GM21717 (cell line): ENCODE measurements around the gene PRKAG2.

ENCODE experiments used
- ATAC-seq: cut with Tn5 transposase; IDR thresholded peaks from one replicate; pipeline ENCODE4 v1.9.1; 2021; ENCODE audit warnings: mild to moderate bottlenecking, moderate library complexity; ENCODE audit not compliant: unreplicated experiment

PRKAG2 gene

GRCh38 chr7:151776446-151776845 lies 100.5 kb downstream of the PRKAG2 start:
- ATAC-seq, result no peak

GRCh38 chr7:151775547-151776443 lies 101.1 kb downstream of the PRKAG2 start:
- no peak for ATAC-seq

- ATAC-seq, result no peak
Observed at GRCh38 chr7:151774951-151775350, 102.0 kb downstream of the PRKAG2 start.

- ATAC-seq, result no peak
Observed at GRCh38 chr7:151773797-151774196, 103.1 kb downstream of the PRKAG2 start.

GRCh38 chr7:151770232-151770631 lies 106.7 kb downstream of the PRKAG2 start:
- ATAC-seq, result no peak

GRCh38 chr7:151769188-151769821 lies 107.6 kb downstream of the PRKAG2 start:
- ATAC-seq, result no peak

GRCh38 chr7:151768805-151769187 lies 108.1 kb downstream of the PRKAG2 start:
- no peak for ATAC-seq

- no peak for ATAC-seq
Observed at GRCh38 chr7:151767557-151767956, 109.4 kb downstream of the PRKAG2 start.

- ATAC-seq, result no peak
Observed at GRCh38 chr7:151764056-151764920, 112.6 kb downstream of the PRKAG2 start.

GRCh38 chr7:151763420-151763984 lies 113.4 kb downstream of the PRKAG2 start:
- no peak for ATAC-seq

- ATAC-seq, result no peak
Observed at GRCh38 chr7:151762583-151763245, 114.2 kb downstream of the PRKAG2 start.

- ATAC-seq, result no peak
Observed at GRCh38 chr7:151761957-151762356, 115.0 kb downstream of the PRKAG2 start.

GRCh38 chr7:151761231-151761630 lies 115.7 kb downstream of the PRKAG2 start:
- no peak for ATAC-seq

GRCh38 chr7:151759591-151760042 lies 117.3 kb downstream of the PRKAG2 start:
- ATAC-seq, result peak; percentile 63

- ATAC-seq, result no peak
Observed at GRCh38 chr7:151758622-151759540, 118.0 kb downstream of the PRKAG2 start.

- no peak for ATAC-seq
Observed at GRCh38 chr7:151757274-151757673, 119.6 kb downstream of the PRKAG2 start.

- no peak for ATAC-seq
Observed at GRCh38 chr7:151756866-151757265, 120.0 kb downstream of the PRKAG2 start.

GRCh38 chr7:151756076-151756731 lies 120.7 kb downstream of the PRKAG2 start:
- ATAC-seq, result no peak
